Measurements from ENCODE around the gene C1orf141.

Gene C1orf141

DNA sequence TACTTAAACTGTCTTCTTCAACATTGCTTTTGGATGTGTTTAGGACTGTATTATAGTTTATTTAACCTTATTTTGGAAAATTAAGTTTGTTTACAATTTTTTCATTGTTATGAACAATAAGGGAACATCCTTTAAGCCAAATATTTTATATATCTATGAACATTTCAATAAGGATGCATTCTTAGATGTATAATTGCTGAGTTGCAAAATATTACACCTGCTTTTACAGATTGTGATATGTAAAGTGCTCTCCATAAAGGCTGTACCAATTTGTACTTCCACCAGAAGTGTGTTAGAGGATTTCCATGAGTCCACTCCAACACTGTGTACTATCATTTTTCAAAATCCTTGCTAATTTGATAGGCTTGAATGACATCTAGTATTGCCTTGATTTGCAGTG is 39.2 kb upstream of the C1orf141 start:
- no peaks in the 10 kb centered on the region for H3K27me3 ChIP-seq (ENCODE audit: insufficient read depth, low read length)
- no peaks in the 10 kb centered on the region for H3K79me2 ChIP-seq (ENCODE audit: insufficient read depth, low read length)
- no peak overlapping the region for H3K4me3 ChIP-seq (ENCODE audit: low read depth, low read length, poor library complexity, severe bottlenecking)
- no peaks in the 10 kb centered on the region for H4K20me1 ChIP-seq (ENCODE audit: insufficient read depth, low read length)
- H3K4me1 ChIP-seq (ENCODE audit: insufficient read depth, low read length, severe bottlenecking): no peaks in the 10 kb centered on the region
- no peaks in the 10 kb centered on the region for H3K36me3 ChIP-seq (ENCODE audit: insufficient read depth, low read length)
- no peaks in the 10 kb centered on the region for H3K9me3 ChIP-seq (ENCODE audit: low read length)
- no peak for TF ChIP-seq EZH2 (IDR thresholded peaks at IDR 0.05; ENCODE audit: borderline replicate concordance, low read length)
- TF ChIP-seq, protein P1, sequence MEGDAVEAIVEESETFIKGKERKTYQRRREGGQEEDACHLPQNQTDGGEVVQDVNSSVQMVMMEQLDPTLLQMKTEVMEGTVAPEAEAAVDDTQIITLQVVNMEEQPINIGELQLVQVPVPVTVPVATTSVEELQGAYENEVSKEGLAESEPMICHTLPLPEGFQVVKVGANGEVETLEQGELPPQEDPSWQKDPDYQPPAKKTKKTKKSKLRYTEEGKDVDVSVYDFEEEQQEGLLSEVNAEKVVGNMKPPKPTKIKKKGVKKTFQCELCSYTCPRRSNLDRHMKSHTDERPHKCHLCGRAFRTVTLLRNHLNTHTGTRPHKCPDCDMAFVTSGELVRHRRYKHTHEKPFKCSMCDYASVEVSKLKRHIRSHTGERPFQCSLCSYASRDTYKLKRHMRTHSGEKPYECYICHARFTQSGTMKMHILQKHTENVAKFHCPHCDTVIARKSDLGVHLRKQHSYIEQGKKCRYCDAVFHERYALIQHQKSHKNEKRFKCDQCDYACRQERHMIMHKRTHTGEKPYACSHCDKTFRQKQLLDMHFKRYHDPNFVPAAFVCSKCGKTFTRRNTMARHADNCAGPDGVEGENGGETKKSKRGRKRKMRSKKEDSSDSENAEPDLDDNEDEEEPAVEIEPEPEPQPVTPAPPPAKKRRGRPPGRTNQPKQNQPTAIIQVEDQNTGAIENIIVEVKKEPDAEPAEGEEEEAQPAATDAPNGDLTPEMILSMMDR (IDR thresholded peaks at IDR 0.05; ENCODE audit: low read length): no peak
- H3K27ac ChIP-seq (ENCODE audit: low read depth, low read length, poor library complexity, severe bottlenecking): no peak overlapping the region
- no peaks in the 10 kb centered on the region for H3K9me2 ChIP-seq (ENCODE audit: low read depth, low read length)
- H3F3A ChIP-seq (ENCODE audit: insufficient read depth, low read length): no peaks in the 10 kb centered on the region
- no peak overlapping the region for H3K4me2 ChIP-seq (ENCODE audit: low read length)
- no peak overlapping the region for H3K9ac ChIP-seq (ENCODE audit: low read length)
- no peak overlapping the region for H2AFZ ChIP-seq (ENCODE audit: low read length)

DNA sequence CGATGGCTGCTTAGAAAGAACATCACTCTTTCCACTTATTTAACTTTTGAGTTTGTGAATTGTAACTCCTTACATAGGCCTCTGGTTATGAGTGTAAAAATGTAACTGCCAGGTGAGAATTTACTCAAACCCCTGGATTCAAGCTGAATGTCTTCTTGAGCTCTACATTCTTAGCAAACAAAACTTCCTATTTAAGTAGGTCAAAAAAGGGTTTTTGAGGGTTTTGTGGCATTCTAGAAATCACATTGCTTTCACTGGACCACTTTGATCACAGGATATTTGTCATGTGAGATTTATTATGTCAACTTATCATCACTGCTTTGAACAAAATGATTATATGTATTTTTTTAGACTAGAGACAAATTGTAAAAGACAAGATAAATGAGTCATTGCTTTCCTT is 37.2 kb upstream of the C1orf141 start:
- no peaks in the 10 kb centered on the region for H3K36me3 ChIP-seq (ENCODE audit: insufficient read depth, low read length)
- H3K79me2 ChIP-seq (ENCODE audit: insufficient read depth, low read length): no peaks in the 10 kb centered on the region
- H3K4me1 ChIP-seq (ENCODE audit: insufficient read depth, low read length, severe bottlenecking): no peaks in the 10 kb centered on the region
- H3K4me2 ChIP-seq (ENCODE audit: low read length): no peak overlapping the region
- H3F3A ChIP-seq (ENCODE audit: insufficient read depth, low read length): no peaks in the 10 kb centered on the region
- H3K27ac ChIP-seq (ENCODE audit: low read depth, low read length, poor library complexity, severe bottlenecking): no peak overlapping the region
- no peaks in the 10 kb centered on the region for H3K9me3 ChIP-seq (ENCODE audit: low read length)
- no peaks in the 10 kb centered on the region for H3K9me2 ChIP-seq (ENCODE audit: low read depth, low read length)
- no peak overlapping the region for H2AFZ ChIP-seq (ENCODE audit: low read length)
- H3K9ac ChIP-seq (ENCODE audit: low read length): no peak overlapping the region
- no peak overlapping the region for H3K4me3 ChIP-seq (ENCODE audit: low read depth, low read length, poor library complexity, severe bottlenecking)
- TF ChIP-seq, protein P1 (IDR thresholded peaks at IDR 0.05; ENCODE audit: low read length): no peak
- TF ChIP-seq EZH2 (IDR thresholded peaks at IDR 0.05; ENCODE audit: borderline replicate concordance, low read length): no peak
- H3K27me3 ChIP-seq (ENCODE audit: insufficient read depth, low read length): no peaks in the 10 kb centered on the region
- H4K20me1 ChIP-seq (ENCODE audit: insufficient read depth, low read length): no peaks in the 10 kb centered on the region

DNA sequence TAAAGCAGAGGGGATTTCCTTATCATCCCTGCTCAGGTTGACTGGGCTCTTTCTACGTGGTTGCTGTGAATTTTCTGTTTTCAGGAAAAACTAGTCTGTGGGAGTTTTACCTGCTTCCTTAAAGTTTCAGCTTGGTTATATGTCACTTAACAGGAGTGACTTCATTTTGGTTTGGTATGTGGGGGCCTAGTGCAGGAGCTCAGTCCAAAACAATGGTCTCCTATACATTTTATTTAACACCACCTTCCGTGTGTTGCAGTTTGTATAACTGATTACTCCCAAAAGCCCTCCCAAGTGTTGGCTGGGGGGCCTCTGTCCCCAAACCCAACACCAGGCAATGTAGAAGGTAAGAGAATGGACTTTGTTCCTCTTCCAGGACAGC is 36.8 kb upstream of the C1orf141 start:
- Histone ChIP-seq H3K4me3 (ENCODE audit: low read depth, low read length, poor library complexity, severe bottlenecking) (no peak overlapping the region), H2AFZ (ENCODE audit: low read length) (no peak overlapping the region)

More for the DNA sequence above, 36.8 kb upstream of the C1orf141 start:
- Histone ChIP-seq H4K20me1 (ENCODE audit: insufficient read depth, low read length) (no peaks in the 10 kb centered on the region), H3K36me3 (ENCODE audit: insufficient read depth, low read length) (no peaks in the 10 kb centered on the region), H3K4me2 (ENCODE audit: low read length) (no peak overlapping the region), H3K9me3 (ENCODE audit: low read length) (no peaks in the 10 kb centered on the region), H3K4me1 (ENCODE audit: insufficient read depth, low read length, severe bottlenecking) (no peaks in the 10 kb centered on the region), H3F3A (ENCODE audit: insufficient read depth, low read length) (no peaks in the 10 kb centered on the region), H3K27ac (ENCODE audit: low read depth, low read length, poor library complexity, severe bottlenecking) (no peak overlapping the region), H3K9ac (ENCODE audit: low read length) (no peak overlapping the region), H3K27me3 (ENCODE audit: insufficient read depth, low read length) (no peaks in the 10 kb centered on the region), H3K9me2 (ENCODE audit: low read depth, low read length) (no peaks in the 10 kb centered on the region), H3K79me2 (ENCODE audit: insufficient read depth, low read length) (no peaks in the 10 kb centered on the region)
- TF ChIP-seq EZH2 (IDR thresholded peaks at IDR 0.05; ENCODE audit: borderline replicate concordance, low read length): no peak
- TF ChIP-seq, protein P1 (IDR thresholded peaks at IDR 0.05; ENCODE audit: low read length): no peak
